HEK293T (cell line): ENCODE measurements around the gene OS9.

ENCODE experiments used
- ARNT ChIP-seq: fragments of 450-650 bp; IDR thresholded peaks from 2 replicates; pipeline ENCODE4 v1.6.1; 2017; ENCODE audit warnings: mild to moderate bottlenecking
- CTBP1 ChIP-seq: fragments of 450-650 bp; IDR thresholded peaks from 2 replicates; pipeline ENCODE4 v1.6.1; 2016; ENCODE audit warnings: borderline replicate concordance
- ELF4 ChIP-seq: fragments of 450-650 bp; IDR thresholded peaks from 2 replicates; pipeline ENCODE4 v1.6.1; 2017; ENCODE audit warnings: antibody characterized with exemption
- HDGF ChIP-seq: fragments of 450-650 bp; IDR thresholded peaks from 2 replicates; pipeline ENCODE4 v1.6.1; 2017; ENCODE audit warnings: antibody characterized with exemption, borderline replicate concordance
- SP1 ChIP-seq: fragments of 450-650 bp; IDR thresholded peaks from 2 replicates; pipeline ENCODE4 v1.6.1; 2017
- SUZ12 ChIP-seq: fragments of 450-650 bp; IDR thresholded peaks from 2 replicates; pipeline ENCODE4 v1.6.1; 2016; ENCODE audit warnings: mild to moderate bottlenecking
- TARDBP ChIP-seq: fragments of 450-650 bp; IDR thresholded peaks from 2 replicates; pipeline ENCODE4 v1.6.1; 2016
- ZNF384 ChIP-seq: fragments of 450-650 bp; IDR thresholded peaks from 2 replicates; pipeline ENCODE4 v1.6.1; 2016
- TF ChIP-seq, protein P1 (sequence below): fragments of 450-650 bp; IDR thresholded peaks from 2 replicates; pipeline ENCODE4 v1.6.1; 2016

DNA sequence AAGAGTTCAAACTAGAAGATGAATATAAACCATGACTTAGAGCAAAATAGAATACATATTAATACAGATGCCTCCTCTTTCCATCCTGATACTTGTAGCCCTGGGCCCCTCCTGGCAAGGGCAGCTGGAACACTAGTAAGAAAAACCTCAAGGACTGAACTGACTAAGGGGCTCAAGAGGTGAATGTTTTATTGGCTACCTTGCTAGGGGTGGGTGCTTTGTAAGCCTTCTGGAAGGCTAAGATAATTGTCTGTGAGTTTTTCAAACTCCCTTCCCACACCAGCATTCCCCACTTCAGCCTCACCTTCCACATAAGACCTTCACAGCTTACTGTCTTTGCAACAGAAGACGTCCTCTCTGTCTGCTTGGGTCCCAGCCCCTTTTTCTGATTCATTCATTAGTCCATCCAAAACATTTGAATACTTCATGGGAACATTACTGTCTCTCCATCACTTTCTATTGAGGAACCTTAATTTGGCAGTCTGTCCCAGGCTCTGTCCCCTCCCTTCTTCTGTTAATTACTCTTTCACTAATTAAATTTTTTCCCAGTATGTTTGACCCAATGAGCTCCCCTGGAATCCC lies 59.9 kb downstream of the OS9 start:
- no peak for TF ChIP-seq TARDBP
- TF ChIP-seq SUZ12 = no peak
- TF ChIP-seq, protein P1, sequence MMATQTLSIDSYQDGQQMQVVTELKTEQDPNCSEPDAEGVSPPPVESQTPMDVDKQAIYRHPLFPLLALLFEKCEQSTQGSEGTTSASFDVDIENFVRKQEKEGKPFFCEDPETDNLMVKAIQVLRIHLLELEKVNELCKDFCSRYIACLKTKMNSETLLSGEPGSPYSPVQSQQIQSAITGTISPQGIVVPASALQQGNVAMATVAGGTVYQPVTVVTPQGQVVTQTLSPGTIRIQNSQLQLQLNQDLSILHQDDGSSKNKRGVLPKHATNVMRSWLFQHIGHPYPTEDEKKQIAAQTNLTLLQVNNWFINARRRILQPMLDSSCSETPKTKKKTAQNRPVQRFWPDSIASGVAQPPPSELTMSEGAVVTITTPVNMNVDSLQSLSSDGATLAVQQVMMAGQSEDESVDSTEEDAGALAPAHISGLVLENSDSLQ = no peak
- no peak for TF ChIP-seq ZNF384
- no peak for TF ChIP-seq ELF4
- TF ChIP-seq ARNT = no peak
- no peak for TF ChIP-seq CTBP1
- TF ChIP-seq HDGF = no peak
- TF ChIP-seq SP1 = no peak
